ENCODE results near the gene KRT81.
"Not testable (repeated sequence)": the region's sequence is repeated elsewhere in the genome, so short reads cannot be mapped to it uniquely, and the experiment has no call there.

Gene KRT81

GRCh38 chr12:52287816-52288805 lies 3.2 kb downstream of the KRT81 start:
- not testable (repeated sequence) for H3K36me3 ChIP-seq (ENCODE audit: control insufficient read depth, insufficient read depth, low read length); H3K27me3 ChIP-seq (ENCODE audit: control insufficient read depth, insufficient read depth, low read length); H3K9me3 ChIP-seq (ENCODE audit: control insufficient read depth, insufficient read depth, low read length); H3K4me3 ChIP-seq (ENCODE audit: low read depth, low read length); H3K4me1 ChIP-seq (ENCODE audit: control insufficient read depth, insufficient read depth, low read length); H3K9ac ChIP-seq (ENCODE audit: low read depth, low read length)

DNA sequence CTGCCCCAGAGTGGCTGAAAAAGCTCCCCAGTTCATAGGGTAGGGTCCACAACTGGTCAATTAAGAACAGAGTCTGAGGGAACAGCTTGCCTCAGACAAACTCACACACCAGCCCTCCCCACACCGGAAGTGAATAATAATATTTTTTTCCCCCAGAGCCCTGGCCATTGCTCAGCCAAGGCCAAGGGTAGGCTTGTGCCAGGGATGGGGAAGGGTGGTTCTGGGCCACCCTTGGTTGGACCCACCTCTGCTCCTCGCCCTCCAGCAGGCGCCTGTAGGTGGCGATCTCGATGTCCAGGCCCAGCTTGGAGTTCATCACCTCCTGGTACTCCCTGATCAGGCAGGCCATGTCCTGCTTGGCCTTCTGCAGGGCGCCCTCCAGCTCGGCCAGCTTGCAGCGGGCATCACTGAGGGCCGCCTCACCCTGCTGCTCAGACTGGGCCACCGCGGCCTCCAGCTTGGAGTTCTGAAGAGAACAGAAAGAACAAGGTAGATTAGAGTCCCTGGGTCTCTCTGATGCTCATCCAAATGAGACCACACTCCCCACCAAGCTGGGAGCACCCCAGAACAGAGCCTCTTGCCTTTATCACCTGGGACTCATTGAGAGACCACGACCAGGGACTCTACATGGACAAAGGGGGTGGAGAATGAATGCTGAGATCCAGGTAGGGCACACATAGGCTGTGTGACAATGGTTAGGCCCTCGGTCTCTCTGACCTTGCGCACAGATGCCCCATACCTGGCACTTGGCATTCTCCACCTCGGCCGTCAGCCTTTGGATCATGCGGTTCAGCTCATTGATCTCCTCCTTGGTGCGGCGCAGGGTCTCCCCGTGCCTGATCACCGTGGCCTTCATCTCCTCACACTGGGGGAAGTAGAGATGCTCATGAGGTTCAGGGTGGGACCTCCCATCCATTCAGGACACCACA lies 4.2 kb downstream of the KRT81 start:
- H3K4me3 ChIP-seq (ENCODE audit: low read depth, low read length); H3K4me1 ChIP-seq (ENCODE audit: control insufficient read depth, insufficient read depth, low read length); H3K9ac ChIP-seq (ENCODE audit: low read depth, low read length); H3K9me3 ChIP-seq (ENCODE audit: control insufficient read depth, insufficient read depth, low read length); H3K27me3 ChIP-seq (ENCODE audit: control insufficient read depth, insufficient read depth, low read length); H3K36me3 ChIP-seq (ENCODE audit: control insufficient read depth, insufficient read depth, low read length): not testable (repeated sequence)

- Histone ChIP-seq H3K4me1 (ENCODE audit: control insufficient read depth, insufficient read depth, low read length) (no peaks in the 10 kb centered on the region), H3K9me3 (ENCODE audit: control insufficient read depth, insufficient read depth, low read length) (no peaks in the 10 kb centered on the region), H3K27me3 (ENCODE audit: control insufficient read depth, insufficient read depth, low read length) (no peaks in the 10 kb centered on the region), H3K4me3 (ENCODE audit: low read depth, low read length) (no peak overlapping the region), H3K36me3 (ENCODE audit: control insufficient read depth, insufficient read depth, low read length) (no peaks in the 10 kb centered on the region), H3K9ac (ENCODE audit: low read depth, low read length) (no peak overlapping the region)
Measured at GRCh38 chr12:52285851-52286530, 5.3 kb downstream of the KRT81 start.

GRCh38 chr12:52285172-52285745 lies 6.1 kb downstream of the KRT81 start:
- no peaks in the 10 kb centered on the region for H3K9me3 ChIP-seq (ENCODE audit: control insufficient read depth, insufficient read depth, low read length)
- H3K4me3 ChIP-seq (ENCODE audit: low read depth, low read length), result no peak overlapping the region
- no peaks in the 10 kb centered on the region for H3K4me1 ChIP-seq (ENCODE audit: control insufficient read depth, insufficient read depth, low read length)
- no peaks in the 10 kb centered on the region for H3K36me3 ChIP-seq (ENCODE audit: control insufficient read depth, insufficient read depth, low read length)
- no peak overlapping the region for H3K9ac ChIP-seq (ENCODE audit: low read depth, low read length)
- H3K27me3 ChIP-seq (ENCODE audit: control insufficient read depth, insufficient read depth, low read length), result no peaks in the 10 kb centered on the region

DNA sequence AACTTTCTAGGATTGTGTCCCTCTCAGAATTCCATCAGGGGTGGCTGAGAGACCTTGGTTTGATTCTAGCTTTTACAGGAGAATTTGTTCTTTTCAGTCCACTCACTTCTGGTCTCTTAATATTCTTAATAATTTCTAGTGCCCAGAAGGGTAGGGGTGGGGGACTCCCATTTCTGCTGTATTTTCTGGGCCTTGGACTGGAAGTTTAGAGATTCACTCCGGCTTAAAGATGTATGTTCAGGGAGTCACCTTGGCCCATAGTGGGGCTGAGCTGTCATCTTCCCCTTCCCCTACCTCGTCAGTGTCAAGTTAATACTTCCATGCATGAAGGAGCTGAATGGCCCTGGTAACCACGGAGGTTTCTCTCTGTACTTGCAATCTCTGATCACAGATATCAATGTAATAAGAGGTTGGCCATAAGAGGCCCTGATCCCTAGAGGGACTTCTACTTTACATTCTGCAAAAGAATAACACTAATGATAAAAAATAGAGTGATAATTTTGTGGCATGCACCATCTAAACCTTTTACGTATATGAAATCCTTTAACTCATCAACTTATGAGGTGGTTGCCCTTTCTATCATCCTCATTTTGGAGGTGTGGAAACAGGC lies 6.7 kb downstream of the KRT81 start:
- Histone ChIP-seq H3K9ac (ENCODE audit: low read depth, low read length) (no peak overlapping the region), H3K9me3 (ENCODE audit: control insufficient read depth, insufficient read depth, low read length) (no peaks in the 10 kb centered on the region), H3K4me3 (ENCODE audit: low read depth, low read length) (no peak overlapping the region), H3K4me1 (ENCODE audit: control insufficient read depth, insufficient read depth, low read length) (no peaks in the 10 kb centered on the region), H3K36me3 (ENCODE audit: control insufficient read depth, insufficient read depth, low read length) (no peaks in the 10 kb centered on the region), H3K27me3 (ENCODE audit: control insufficient read depth, insufficient read depth, low read length) (no peaks in the 10 kb centered on the region)

- no peaks in the 10 kb centered on the region for H3K4me1 ChIP-seq (ENCODE audit: control insufficient read depth, insufficient read depth, low read length)
- H3K27me3 ChIP-seq (ENCODE audit: control insufficient read depth, insufficient read depth, low read length), result peaks cover 21% of the 10 kb centered on the region
- no peak overlapping the region for H3K4me3 ChIP-seq (ENCODE audit: low read depth, low read length)
- no peak overlapping the region for H3K9ac ChIP-seq (ENCODE audit: low read depth, low read length)
- no peaks in the 10 kb centered on the region for H3K9me3 ChIP-seq (ENCODE audit: control insufficient read depth, insufficient read depth, low read length)
- no peaks in the 10 kb centered on the region for H3K36me3 ChIP-seq (ENCODE audit: control insufficient read depth, insufficient read depth, low read length)
Measured at GRCh38 chr12:52280796-52281560, 10.4 kb downstream of the KRT81 start.

DNA sequence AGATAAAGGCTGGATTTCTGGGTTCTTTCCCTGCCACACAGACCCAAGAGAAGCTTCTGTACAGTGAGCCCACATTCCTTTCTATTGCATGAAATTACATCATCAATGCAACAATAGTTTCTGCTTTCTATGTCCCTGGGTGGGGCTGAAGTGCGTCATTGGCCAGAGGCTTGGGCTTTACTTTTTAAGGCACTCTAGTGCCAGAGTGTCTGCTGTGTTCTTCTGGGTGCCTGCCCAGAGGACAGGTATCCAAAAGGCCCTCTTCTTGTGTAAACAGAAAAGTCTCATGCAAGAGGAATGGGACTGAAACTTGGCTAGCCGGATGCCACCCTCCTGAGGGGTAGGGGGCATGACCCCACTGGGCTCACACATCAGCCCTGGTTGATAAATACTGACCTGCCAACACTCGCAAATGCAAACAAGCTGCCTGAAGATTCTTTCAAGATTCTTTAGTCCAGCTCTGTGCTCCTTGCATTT lies 11.0 kb downstream of the KRT81 start:
- Histone ChIP-seq H3K4me1 (ENCODE audit: control insufficient read depth, insufficient read depth, low read length) (no peaks in the 10 kb centered on the region), H3K36me3 (ENCODE audit: control insufficient read depth, insufficient read depth, low read length) (no peaks in the 10 kb centered on the region), H3K27me3 (ENCODE audit: control insufficient read depth, insufficient read depth, low read length) (peaks cover 21% of the 10 kb centered on the region), H3K9me3 (ENCODE audit: control insufficient read depth, insufficient read depth, low read length) (no peaks in the 10 kb centered on the region), H3K4me3 (ENCODE audit: low read depth, low read length) (no peak overlapping the region), H3K9ac (ENCODE audit: low read depth, low read length) (no peak overlapping the region)

- H3K9ac ChIP-seq (ENCODE audit: low read depth, low read length), result no peak overlapping the region
- no peaks in the 10 kb centered on the region for H3K4me1 ChIP-seq (ENCODE audit: control insufficient read depth, insufficient read depth, low read length)
- peaks cover 21% of the 10 kb centered on the region for H3K27me3 ChIP-seq (ENCODE audit: control insufficient read depth, insufficient read depth, low read length)
- no peaks in the 10 kb centered on the region for H3K36me3 ChIP-seq (ENCODE audit: control insufficient read depth, insufficient read depth, low read length)
- H3K9me3 ChIP-seq (ENCODE audit: control insufficient read depth, insufficient read depth, low read length), result no peaks in the 10 kb centered on the region
- no peak overlapping the region for H3K4me3 ChIP-seq (ENCODE audit: low read depth, low read length)
Measured at GRCh38 chr12:52279422-52280318, 11.7 kb downstream of the KRT81 start.

GRCh38 chr12:52278575-52279421 lies 12.5 kb downstream of the KRT81 start:
- peak overlapping the region; percentile 24 for H3K4me3 ChIP-seq (ENCODE audit: low read depth, low read length)
- no peaks in the 10 kb centered on the region for H3K4me1 ChIP-seq (ENCODE audit: control insufficient read depth, insufficient read depth, low read length)
- no peak overlapping the region for H3K9ac ChIP-seq (ENCODE audit: low read depth, low read length)
- peaks cover 21% of the 10 kb centered on the region for H3K27me3 ChIP-seq (ENCODE audit: control insufficient read depth, insufficient read depth, low read length)
- no peaks in the 10 kb centered on the region for H3K36me3 ChIP-seq (ENCODE audit: control insufficient read depth, insufficient read depth, low read length)
- H3K9me3 ChIP-seq (ENCODE audit: control insufficient read depth, insufficient read depth, low read length), result no peaks in the 10 kb centered on the region

All from iPS-15b (cell line).